Neural progenitor cell (in vitro differentiated cells): ENCODE results near the gene ST6GAL2.

Experiments
- EZH2 ChIP-seq: fragments of 200-600 bp; sonication (generic); IDR thresholded peaks from 2 replicates; pipeline ENCODE4 v1.6.1; 2017; ENCODE audit warnings: antibody characterized with exemption, mild to moderate bottlenecking, moderate library complexity
- TF ChIP-seq, protein P1 (sequence below): fragments of 200-600 bp; sonication (generic); IDR thresholded peaks from 2 replicates; pipeline ENCODE4 v1.5.1; 2017; ENCODE audit warnings: antibody characterized with exemption, mild to moderate bottlenecking

DNA sequence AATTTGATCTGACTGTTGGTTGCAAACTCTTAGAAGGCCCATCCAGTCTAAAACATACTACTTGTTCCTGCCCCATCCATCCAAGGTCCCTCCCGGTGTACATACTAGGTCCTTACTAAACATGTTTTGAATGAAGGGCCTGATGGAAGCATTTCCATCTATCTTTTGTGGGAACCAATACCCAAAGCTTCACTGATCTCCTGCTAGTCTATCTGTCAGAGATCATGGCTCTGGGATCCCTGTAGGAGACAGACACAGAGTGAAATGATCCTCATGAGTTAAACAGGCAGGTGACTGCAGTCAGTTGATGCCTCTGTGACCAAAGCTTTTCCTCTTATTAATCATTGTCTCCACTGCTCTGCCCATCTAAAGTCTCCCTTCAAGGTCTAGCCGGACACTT is 115.0 kb downstream of the ST6GAL2 start:
- TF ChIP-seq, protein P1, sequence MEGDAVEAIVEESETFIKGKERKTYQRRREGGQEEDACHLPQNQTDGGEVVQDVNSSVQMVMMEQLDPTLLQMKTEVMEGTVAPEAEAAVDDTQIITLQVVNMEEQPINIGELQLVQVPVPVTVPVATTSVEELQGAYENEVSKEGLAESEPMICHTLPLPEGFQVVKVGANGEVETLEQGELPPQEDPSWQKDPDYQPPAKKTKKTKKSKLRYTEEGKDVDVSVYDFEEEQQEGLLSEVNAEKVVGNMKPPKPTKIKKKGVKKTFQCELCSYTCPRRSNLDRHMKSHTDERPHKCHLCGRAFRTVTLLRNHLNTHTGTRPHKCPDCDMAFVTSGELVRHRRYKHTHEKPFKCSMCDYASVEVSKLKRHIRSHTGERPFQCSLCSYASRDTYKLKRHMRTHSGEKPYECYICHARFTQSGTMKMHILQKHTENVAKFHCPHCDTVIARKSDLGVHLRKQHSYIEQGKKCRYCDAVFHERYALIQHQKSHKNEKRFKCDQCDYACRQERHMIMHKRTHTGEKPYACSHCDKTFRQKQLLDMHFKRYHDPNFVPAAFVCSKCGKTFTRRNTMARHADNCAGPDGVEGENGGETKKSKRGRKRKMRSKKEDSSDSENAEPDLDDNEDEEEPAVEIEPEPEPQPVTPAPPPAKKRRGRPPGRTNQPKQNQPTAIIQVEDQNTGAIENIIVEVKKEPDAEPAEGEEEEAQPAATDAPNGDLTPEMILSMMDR: no peak
- no peak for TF ChIP-seq EZH2
